ENCODE measurements around the gene SYMPK. TPM values are rescaled to one million over a fixed set of nuclear protein-coding genes. Genes with fewer than 3 reads are reported as not detected.
A peak's percentile ranks its signal among the peaks of the same experiment; 100 is the strongest.

SYMPK gene
- total and polyA plus RNA-seq, 7 experiments from 2014 or later: 9.9 to 110 (median 84.2) TPM

- ChIA-PET CTCF (interaction anchor here (0.6 to 2.4 kb wide), 8 partner anchors 9 to 87 kb away, joined by 3 to 12 read pairs (median 6); partner anchors contain the start of genes IRF2BP1, SIX5 and SYMPK), POLR2A (interaction anchor here (1.2 kb wide), 1 partner anchor 47 kb away, joined by 5 read pairs; the partner anchor contains the start of gene SIX5)
- Mint-ChIP-seq H3K27me3 (peaks cover 0 to 21% (median 19%) of the 10 kb centered on the region in 5 donors), H3K36me3 (peaks cover 0 to 8% (median 3%) of the 10 kb centered on the region in 5 donors), H3K4me3 (no peak overlapping the region), H3K27ac (peak overlapping the region in 2 of 9 donors; percentile 29 to 42), H3K4me1 (peaks cover 0 to 7% (median 5%) of the 10 kb centered on the region in 7 donors), H3K9me3 (no peaks in the 10 kb centered on the region)
- ATAC-seq (no peak), DNase-seq (no peak)
- Histone ChIP-seq H3K4me1 (ENCODE audit: control insufficient read depth in 2 of 2, insufficient read depth in 2 of 2, low read length in 2 of 2) (peaks cover 0 to 4% of the 10 kb centered on the region in 2 donors), H3K36me3 (ENCODE audit: control insufficient read depth in 2 of 3, insufficient read depth in 3 of 3, low read length in 3 of 3) (peaks cover 0 to 23% (median 0%) of the 10 kb centered on the region in 3 experiments), H3K27me3 (ENCODE audit: control insufficient read depth in 2 of 2, insufficient read depth in 2 of 2, low read length in 2 of 2) (no peaks in the 10 kb centered on the region), H3K4me3 (ENCODE audit: low read length) (no peak overlapping the region), H3K9me3 (ENCODE audit: control insufficient read depth in 2 of 3, low read length in 3 of 3) (no peaks in the 10 kb centered on the region), H3K27ac (ENCODE audit: low read depth, low read length) (no peak overlapping the region)
- intact Hi-C loops (cut with micrococcal nuclease): loop anchor here (1.0 to 5.0 kb wide), 7 partner anchors 38 to 200 kb away; partner anchors contain the start of genes SYMPK (in 2 of the 2), FOXA3 (in 1 of the 2) and MYPOP (in 1 of the 2)
Measured at GRCh38 chr19:45816236-45817009, 46.5 kb downstream of the SYMPK start.

GRCh38 chr19:45815481-45816216, 47.3 kb downstream of the SYMPK start:
- Histone ChIP-seq H3K4me3 (ENCODE audit: low read length) (no peak overlapping the region), H3K27me3 (ENCODE audit: control insufficient read depth in 2 of 2, insufficient read depth in 2 of 2, low read length in 2 of 2) (no peaks in the 10 kb centered on the region), H3K27ac (ENCODE audit: low read depth, low read length) (no peak overlapping the region), H3K9me3 (ENCODE audit: control insufficient read depth in 2 of 3, low read length in 3 of 3) (no peaks in the 10 kb centered on the region), H3K4me1 (ENCODE audit: control insufficient read depth in 2 of 2, insufficient read depth in 2 of 2, low read length in 2 of 2) (peaks cover 0 to 4% of the 10 kb centered on the region in 2 donors), H3K36me3 (ENCODE audit: control insufficient read depth in 2 of 3, insufficient read depth in 3 of 3, low read length in 3 of 3) (peaks cover 0 to 16% (median 0%) of the 10 kb centered on the region in 3 experiments)
- ChIA-PET CTCF (interaction anchor here (0.9 to 2.4 kb wide), 4 partner anchors 10 to 67 kb away, joined by 4 to 12 read pairs (median 6); partner anchors contain the start of gene SYMPK), POLR2A (no interaction called here)
- intact Hi-C loops (cut with micrococcal nuclease): loop anchor here in 1 of 2 donors (2.0 to 5.0 kb wide), 2 partner anchors 37 to 47 kb away; partner anchors contain the start of genes FOXA3 and SYMPK
- H3K4me1 Mint-ChIP-seq: peaks cover 0 to 7% (median 5%) of the 10 kb centered on the region in 7 donors
- H3K27ac Mint-ChIP-seq: peak overlapping the region in 1 of 9 donors; percentile 29
- H3K4me3 Mint-ChIP-seq: peak overlapping the region in 8 of 10 donors; percentile 6 to 66 (median 52)
- peaks cover 0 to 8% (median 3%) of the 10 kb centered on the region in 5 donors for H3K36me3 Mint-ChIP-seq
- H3K9me3 Mint-ChIP-seq: no peaks in the 10 kb centered on the region
- H3K27me3 Mint-ChIP-seq: peaks cover 0 to 23% (median 19%) of the 10 kb centered on the region in 5 donors
- DNase-seq (no peak), ATAC-seq (no peak)

GRCh38 chr19:45814851-45815480, 48.0 kb downstream of the SYMPK start, which contains the start of gene RSPH6A:
RSPH6A (minus strand) TSS chr19:45815308; CDS start chr19:45815176, 132 bp downstream.
- H3K27me3 ChIP-seq (ENCODE audit: control insufficient read depth in 2 of 2, insufficient read depth in 2 of 2, low read length in 2 of 2): no peaks in the 10 kb centered on the region
- peaks cover 0 to 4% of the 10 kb centered on the region in 2 donors for H3K4me1 ChIP-seq (ENCODE audit: control insufficient read depth in 2 of 2, insufficient read depth in 2 of 2, low read length in 2 of 2)
- no peaks in the 10 kb centered on the region for H3K9me3 ChIP-seq (ENCODE audit: control insufficient read depth in 2 of 3, low read length in 3 of 3)
- H3K27ac Mint-ChIP-seq: peak within 1 kb of the TSS in 1 of 9 donors; percentile 29
- intact Hi-C loops (cut with micrococcal nuclease): loop anchor here in 1 of 2 donors (5.0 kb wide), 1 partner anchor 47 kb away; the partner anchor contains the start of genes FOXA3 and SYMPK
- ChIA-PET CTCF (interaction anchor here (0.9 kb wide), 1 partner anchor 9 kb away, joined by 5 read pairs; no protein-coding TSS in a partner anchor), POLR2A (no interaction called here)
- peaks cover 0 to 5% (median 0%) of the 10 kb centered on the region in 5 donors for H3K36me3 Mint-ChIP-seq
- peaks cover 0 to 2% (median 0%) of the 10 kb centered on the region in 11 donors for H3K9me3 Mint-ChIP-seq
- H3K4me3 ChIP-seq (ENCODE audit: low read length): no peak within 1 kb of the TSS
- ATAC-seq: no peak
- peaks cover 0 to 10% (median 0%) of the 10 kb centered on the region in 3 experiments for H3K36me3 ChIP-seq (ENCODE audit: control insufficient read depth in 2 of 3, insufficient read depth in 3 of 3, low read length in 3 of 3)
- peak within 1 kb of the TSS in 9 of 10 donors; percentile 6 to 66 (median 51) for H3K4me3 Mint-ChIP-seq
- peaks cover 0 to 7% (median 5%) of the 10 kb centered on the region in 7 donors for H3K4me1 Mint-ChIP-seq
- H3K27me3 Mint-ChIP-seq: peaks cover 0 to 23% (median 21%) of the 10 kb centered on the region in 5 donors
- no peak for DNase-seq
- no peak within 1 kb of the TSS for H3K27ac ChIP-seq (ENCODE audit: low read depth, low read length)

- DNase-seq (no peak), ATAC-seq (no peak)
- intact Hi-C loops (cut with micrococcal nuclease): no loop called here
- H3K9me3 Mint-ChIP-seq: peaks cover 0 to 2% (median 0%) of the 10 kb centered on the region in 11 donors
- peaks cover 0 to 5% (median 0%) of the 10 kb centered on the region in 5 donors for H3K36me3 Mint-ChIP-seq
- ChIA-PET CTCF (interaction anchor here (0.7 to 0.9 kb wide), 2 partner anchors 9 to 451 kb away, joined by 4 to 5 read pairs; no protein-coding TSS in a partner anchor), POLR2A (no interaction called here)
- peaks cover 0 to 4% of the 10 kb centered on the region in 2 donors for H3K4me1 ChIP-seq (ENCODE audit: control insufficient read depth in 2 of 2, insufficient read depth in 2 of 2, low read length in 2 of 2)
- H3K4me3 ChIP-seq (ENCODE audit: low read length): no peak overlapping the region
- no peak overlapping the region for H3K27ac ChIP-seq (ENCODE audit: low read depth, low read length)
- H3K27me3 ChIP-seq (ENCODE audit: control insufficient read depth in 2 of 2, insufficient read depth in 2 of 2, low read length in 2 of 2): no peaks in the 10 kb centered on the region
- H3K36me3 ChIP-seq (ENCODE audit: control insufficient read depth in 2 of 3, insufficient read depth in 3 of 3, low read length in 3 of 3): peaks cover 0 to 3% (median 0%) of the 10 kb centered on the region in 3 experiments
- H3K4me3 Mint-ChIP-seq: no peak overlapping the region
- peaks cover 0 to 13% (median 5%) of the 10 kb centered on the region in 7 donors for H3K4me1 Mint-ChIP-seq
- H3K9me3 ChIP-seq (ENCODE audit: control insufficient read depth in 2 of 3, low read length in 3 of 3): no peaks in the 10 kb centered on the region
- no peak overlapping the region for H3K27ac Mint-ChIP-seq
- H3K27me3 Mint-ChIP-seq: peaks cover 0 to 27% (median 22%) of the 10 kb centered on the region in 5 donors
Measured at GRCh38 chr19:45814166-45814780, 48.7 kb downstream of the SYMPK start.

GRCh38 chr19:45812297-45812696, 50.6 kb downstream of the SYMPK start:
- peaks cover 0 to 2% (median 0%) of the 10 kb centered on the region in 11 donors for H3K9me3 Mint-ChIP-seq
- ATAC-seq (no peak), DNase-seq (no peak)
- peaks cover 0 to 4% of the 10 kb centered on the region in 2 donors for H3K4me1 ChIP-seq (ENCODE audit: control insufficient read depth in 2 of 2, insufficient read depth in 2 of 2, low read length in 2 of 2)
- no peaks in the 10 kb centered on the region for H3K27me3 ChIP-seq (ENCODE audit: control insufficient read depth in 2 of 2, insufficient read depth in 2 of 2, low read length in 2 of 2)
- no peak overlapping the region for H3K4me3 ChIP-seq (ENCODE audit: low read length)
- peaks cover 0 to 5% (median 0%) of the 10 kb centered on the region in 5 donors for H3K36me3 Mint-ChIP-seq
- peaks cover 0 to 28% (median 22%) of the 10 kb centered on the region in 5 donors for H3K27me3 Mint-ChIP-seq
- no peaks in the 10 kb centered on the region for H3K9me3 ChIP-seq (ENCODE audit: control insufficient read depth in 2 of 3, low read length in 3 of 3)
- H3K36me3 ChIP-seq (ENCODE audit: control insufficient read depth in 2 of 3, insufficient read depth in 3 of 3, low read length in 3 of 3): no peaks in the 10 kb centered on the region
- peaks cover 0 to 11% (median 4%) of the 10 kb centered on the region in 7 donors for H3K4me1 Mint-ChIP-seq
- no peak overlapping the region for H3K27ac ChIP-seq (ENCODE audit: low read depth, low read length)
- H3K4me3 Mint-ChIP-seq: no peak overlapping the region
- ChIA-PET CTCF (no interaction called here), POLR2A (no interaction called here)
- intact Hi-C loops (cut with micrococcal nuclease): no loop called here
- H3K27ac Mint-ChIP-seq: peak overlapping the region in 1 of 9 donors; percentile 15
